Adipocyte (in vitro differentiated cells): ENCODE results near the gene KIRREL1.

Experiments
- DNase-seq: peaks from one replicate; pipeline ENCODE4 v3.0.0-alpha.2; 2015; ENCODE audit warnings: low read depth
- H3K27me3 ChIP-seq: replicated peaks from 2 replicates; pipeline ENCODE4 v1.7.0; 2013; ENCODE audit warnings: mild to moderate bottlenecking, low read length, moderate library complexity; ENCODE audit not compliant: control insufficient read depth, insufficient read depth
- H3K36me3 ChIP-seq: 2 replicates; pipeline ENCODE4 v1.7.0; 2013; ENCODE audit warnings: low read length, mild to moderate bottlenecking, moderate library complexity; ENCODE audit not compliant: control insufficient read depth, insufficient read depth, severe bottlenecking
- H3K4me1 ChIP-seq: 2 replicates; pipeline ENCODE4 v1.7.0; 2013; ENCODE audit warnings: mild to moderate bottlenecking, low read length, moderate library complexity; ENCODE audit not compliant: control insufficient read depth, insufficient read depth
- H3K4me3 ChIP-seq: 2 replicates; pipeline ENCODE4 v1.7.0; 2013; ENCODE audit warnings: mild to moderate bottlenecking, low read length, moderate library complexity
- H3K9ac ChIP-seq: 2 replicates; pipeline ENCODE4 v1.7.0; 2013; ENCODE audit warnings: mild to moderate bottlenecking, low read length, moderate library complexity
- H3K9me3 ChIP-seq: 2 replicates; pipeline ENCODE4 v1.7.0; 2013; ENCODE audit warnings: mild to moderate bottlenecking, low read length, moderate library complexity; ENCODE audit not compliant: control insufficient read depth

Gene KIRREL1

GRCh38 chr1:157993147-157993917 lies at the start of gene KIRREL1:
Gene KIRREL1 (plus strand): TSS chr1:157993645. CDS start chr1:157993677, 32 bp downstream.
- peak within 1 kb of the TSS; percentile 97 for H3K4me3 ChIP-seq
- H3K36me3 ChIP-seq = peaks cover 3% of the 10 kb centered on the region
- no peaks in the 10 kb centered on the region for H3K27me3 ChIP-seq
- peak; percentile 88 for DNase-seq
- peak within 1 kb of the TSS; percentile 99 for H3K9ac ChIP-seq
- no peaks in the 10 kb centered on the region for H3K9me3 ChIP-seq
- peaks cover 35% of the 10 kb centered on the region for H3K4me1 ChIP-seq

- Histone ChIP-seq H3K4me1 (no peaks in the 10 kb centered on the region), H3K4me3 (no peak overlapping the region), H3K36me3 (no peaks in the 10 kb centered on the region), H3K9ac (no peak overlapping the region), H3K9me3 (no peaks in the 10 kb centered on the region), H3K27me3 (peaks cover 37% of the 10 kb centered on the region)
- no peak for DNase-seq
Measured at GRCh38 chr1:157944663-157945280, 48.7 kb upstream of the KIRREL1 start.

GRCh38 chr1:157948312-157949073 lies 45.0 kb upstream of the KIRREL1 start:
- Histone ChIP-seq H3K27me3 (peaks cover 50% of the 10 kb centered on the region), H3K4me3 (no peak overlapping the region), H3K4me1 (no peaks in the 10 kb centered on the region)

GRCh38 chr1:157949074-157949354 lies 44.4 kb upstream of the KIRREL1 start:
- Histone ChIP-seq H3K9me3 (no peaks in the 10 kb centered on the region), H3K4me1 (no peaks in the 10 kb centered on the region), H3K9ac (no peak overlapping the region), H3K27me3 (peaks cover 50% of the 10 kb centered on the region), H3K36me3 (no peaks in the 10 kb centered on the region), H3K4me3 (no peak overlapping the region)
- DNase-seq = no peak

More at GRCh38 chr1:157948312-157949073, 45.0 kb upstream of the KIRREL1 start:
- peak; percentile 41 for DNase-seq
- Histone ChIP-seq H3K9me3 (no peaks in the 10 kb centered on the region), H3K36me3 (no peaks in the 10 kb centered on the region), H3K9ac (no peak overlapping the region)

GRCh38 chr1:157951230-157951629 lies 42.2 kb upstream of the KIRREL1 start:
- H3K27me3 ChIP-seq = peaks cover 46% of the 10 kb centered on the region
- no peaks in the 10 kb centered on the region for H3K4me1 ChIP-seq
- no peak overlapping the region for H3K9ac ChIP-seq
- H3K4me3 ChIP-seq = no peak overlapping the region
- no peaks in the 10 kb centered on the region for H3K9me3 ChIP-seq
- no peak for DNase-seq
- H3K36me3 ChIP-seq = no peaks in the 10 kb centered on the region

- H3K9me3 ChIP-seq = no peaks in the 10 kb centered on the region
- peaks cover 50% of the 10 kb centered on the region for H3K27me3 ChIP-seq
- H3K36me3 ChIP-seq = no peaks in the 10 kb centered on the region
- no peak overlapping the region for H3K9ac ChIP-seq
- no peak overlapping the region for H3K4me3 ChIP-seq
- H3K4me1 ChIP-seq = no peaks in the 10 kb centered on the region
- DNase-seq = no peak
Measured at GRCh38 chr1:157952601-157953000, 40.8 kb upstream of the KIRREL1 start.

- H3K4me3 ChIP-seq = no peak overlapping the region
- no peak overlapping the region for H3K9ac ChIP-seq
- DNase-seq = no peak
- H3K27me3 ChIP-seq = peaks cover 53% of the 10 kb centered on the region
- no peaks in the 10 kb centered on the region for H3K4me1 ChIP-seq
- H3K36me3 ChIP-seq = no peaks in the 10 kb centered on the region
- no peaks in the 10 kb centered on the region for H3K9me3 ChIP-seq
Measured at GRCh38 chr1:157955221-157955620, 38.2 kb upstream of the KIRREL1 start.

GRCh38 chr1:157955857-157956256 lies 37.6 kb upstream of the KIRREL1 start:
- Histone ChIP-seq H3K9me3 (no peaks in the 10 kb centered on the region), H3K27me3 (peaks cover 47% of the 10 kb centered on the region)
- DNase-seq = no peak

GRCh38 chr1:157956732-157957131 lies 36.7 kb upstream of the KIRREL1 start:
- H3K9me3 ChIP-seq = no peaks in the 10 kb centered on the region
- H3K4me1 ChIP-seq = no peaks in the 10 kb centered on the region
- DNase-seq = no peak
- H3K27me3 ChIP-seq = peaks cover 38% of the 10 kb centered on the region
- no peak overlapping the region for H3K4me3 ChIP-seq
- H3K9ac ChIP-seq = no peak overlapping the region
- no peaks in the 10 kb centered on the region for H3K36me3 ChIP-seq

More at GRCh38 chr1:157955857-157956256, 37.6 kb upstream of the KIRREL1 start:
- Histone ChIP-seq H3K36me3 (no peaks in the 10 kb centered on the region), H3K4me1 (no peaks in the 10 kb centered on the region), H3K4me3 (no peak overlapping the region), H3K9ac (no peak overlapping the region)

GRCh38 chr1:157958263-157958662 lies 35.2 kb upstream of the KIRREL1 start:
- DNase-seq = no peak

GRCh38 chr1:157959750-157960149 lies 33.7 kb upstream of the KIRREL1 start:
- Histone ChIP-seq H3K9ac (no peak overlapping the region), H3K9me3 (no peaks in the 10 kb centered on the region), H3K27me3 (peaks cover 25% of the 10 kb centered on the region), H3K4me3 (no peak overlapping the region), H3K4me1 (peaks cover 5% of the 10 kb centered on the region), H3K36me3 (no peaks in the 10 kb centered on the region)
- DNase-seq = no peak

More at GRCh38 chr1:157958263-157958662, 35.2 kb upstream of the KIRREL1 start:
- H3K36me3 ChIP-seq = no peaks in the 10 kb centered on the region
- H3K4me3 ChIP-seq = no peak overlapping the region
- peaks cover 27% of the 10 kb centered on the region for H3K27me3 ChIP-seq
- H3K4me1 ChIP-seq = peaks cover 5% of the 10 kb centered on the region
- no peaks in the 10 kb centered on the region for H3K9me3 ChIP-seq
- no peak overlapping the region for H3K9ac ChIP-seq
